H1 (cell line): Measurements from ENCODE around the gene TFF1. TPM values are rescaled to one million over a fixed set of nuclear protein-coding genes. Genes with fewer than 3 reads are reported as not detected.

Experiments used
- ASH2L ChIP-seq: fragments of 200-600, 300-600 bp; sonication (generic); IDR thresholded peaks from one replicate; pipeline ENCODE4 v1.7.1; 2017; ENCODE audit warnings: low read length
- EP300 ChIP-seq, 2 experiments: IDR thresholded peaks; 1 replicate in 1 of 2; 2 replicates in 1 of 2; pipeline ENCODE4 v1.6.1; 2011 to 2012; ENCODE audit warnings: low read depth in 2 of 2, low read length in 2 of 2, mild to moderate bottlenecking in 2 of 2, borderline replicate concordance in 1 of 2, inconsistent platforms in 1 of 2, moderate library complexity in 1 of 2
- HDAC6 ChIP-seq: IDR thresholded peaks from one replicate; pipeline ENCODE4 v1.7.1; 2012; ENCODE audit warnings: low read depth, mild to moderate bottlenecking, inconsistent platforms, low read length, moderate library complexity
- SAP30 ChIP-seq: fragments of 300-600 bp; sonication (generic); IDR thresholded peaks from 2 replicates; pipeline ENCODE4 v1.7.1; 2012; ENCODE audit warnings: low read length, moderate library complexity, mild to moderate bottlenecking, inconsistent platforms; ENCODE audit not compliant: insufficient read depth, insufficient replicate concordance
- TCF12 ChIP-seq: IDR thresholded peaks from 2 replicates; pipeline ENCODE4 v1.6.1; 2011; ENCODE audit warnings: low read depth, mild to moderate bottlenecking, low read length
- polyA plus RNA-seq, 7 experiments: library from polyadenylated mRNA; depleted of rRNA in 3 of 7; stranded (reverse) in 5 of 7; unstranded in 2 of 7; fragments of >200 nt in 5 of 7; fragments of 200-250 nt in 2 of 7; gene quantifications; 1 replicate in 5 of 7; 2 replicates in 1 of 7; 4 replicates in 1 of 7; pipeline versions ENCODE4 v1.2.1 to v1.2.3, GENCODE V29; 2011 to 2013; ENCODE audit warnings: missing spikeins in 2 of 7, mixed read lengths in 2 of 7
- total RNA-seq: library from RNA; stranded (reverse); fragmentation: NEBNext Ultra II Directional; extraction: Animal tissue kit (Norgen Biotek cat#: 25700); gene quantifications from 2 replicates; pipeline ENCODE4 v1.2.1, GENCODE V29; 2021
- TF ChIP-seq, protein P1 (sequence below), 3 experiments: IDR thresholded peaks; 1 replicate in 2 of 3; 2 replicates in 1 of 3; pipeline versions ENCODE4 v1.5.1 to v1.6.1; 2011; ENCODE audit warnings: low read length in 3 of 3, mild to moderate bottlenecking in 3 of 3, inconsistent platforms in 2 of 3, low read depth in 1 of 3, moderate library complexity in 1 of 3; ENCODE audit not compliant: insufficient read depth in 1 of 3; ENCODE audit errors: control extremely low read depth in 1 of 3
- TF ChIP-seq, protein P2 (sequence below): fragments of 300-600 bp; sonication (generic); IDR thresholded peaks from 2 replicates; pipeline ENCODE4 v1.7.1; 2012; ENCODE audit warnings: low read length, moderate library complexity, mild to moderate bottlenecking, inconsistent platforms; ENCODE audit not compliant: insufficient replicate concordance

Gene TFF1
- total and polyA plus RNA-seq, 2 of the 8 experiments (the other 6 are each of a cell fraction or from before 2014, with no cell fraction given), result not detected

DNA sequence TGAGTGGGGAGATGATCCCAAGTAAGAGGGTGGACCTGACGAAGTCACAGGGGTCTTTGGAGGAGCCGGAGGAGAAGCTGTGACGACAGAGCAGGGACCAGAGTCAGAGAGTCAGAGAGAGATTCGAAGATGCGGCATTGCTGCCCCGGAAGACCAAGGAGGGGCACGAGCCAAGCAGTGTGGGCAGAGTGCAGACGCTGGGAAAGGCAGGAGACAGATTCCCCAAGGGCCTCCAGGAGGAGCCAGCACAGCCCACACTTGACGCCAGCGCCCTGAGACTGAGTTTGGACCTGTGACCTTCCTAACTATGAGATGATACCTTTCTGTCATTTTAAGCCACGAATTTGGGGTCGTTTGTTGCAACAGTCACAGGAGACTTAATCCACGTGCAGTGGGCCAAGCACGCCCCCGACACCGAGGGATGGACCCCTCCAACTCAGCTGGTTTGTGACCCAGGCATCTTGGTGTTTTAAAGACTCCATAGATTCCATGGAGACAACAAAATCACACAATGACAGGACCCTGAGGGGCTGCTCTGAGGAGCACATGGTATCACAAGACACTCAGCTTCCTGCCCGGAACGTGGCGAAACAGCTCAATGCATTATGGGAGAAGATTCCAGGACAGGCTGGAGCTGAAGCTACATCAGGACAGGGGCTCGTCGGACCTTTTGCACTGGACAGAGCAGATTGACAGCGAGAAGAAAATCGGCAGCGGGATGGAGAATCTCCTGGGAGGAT is 11.0 kb upstream of the TFF1 start (continued):
- TF ChIP-seq, protein P1, sequence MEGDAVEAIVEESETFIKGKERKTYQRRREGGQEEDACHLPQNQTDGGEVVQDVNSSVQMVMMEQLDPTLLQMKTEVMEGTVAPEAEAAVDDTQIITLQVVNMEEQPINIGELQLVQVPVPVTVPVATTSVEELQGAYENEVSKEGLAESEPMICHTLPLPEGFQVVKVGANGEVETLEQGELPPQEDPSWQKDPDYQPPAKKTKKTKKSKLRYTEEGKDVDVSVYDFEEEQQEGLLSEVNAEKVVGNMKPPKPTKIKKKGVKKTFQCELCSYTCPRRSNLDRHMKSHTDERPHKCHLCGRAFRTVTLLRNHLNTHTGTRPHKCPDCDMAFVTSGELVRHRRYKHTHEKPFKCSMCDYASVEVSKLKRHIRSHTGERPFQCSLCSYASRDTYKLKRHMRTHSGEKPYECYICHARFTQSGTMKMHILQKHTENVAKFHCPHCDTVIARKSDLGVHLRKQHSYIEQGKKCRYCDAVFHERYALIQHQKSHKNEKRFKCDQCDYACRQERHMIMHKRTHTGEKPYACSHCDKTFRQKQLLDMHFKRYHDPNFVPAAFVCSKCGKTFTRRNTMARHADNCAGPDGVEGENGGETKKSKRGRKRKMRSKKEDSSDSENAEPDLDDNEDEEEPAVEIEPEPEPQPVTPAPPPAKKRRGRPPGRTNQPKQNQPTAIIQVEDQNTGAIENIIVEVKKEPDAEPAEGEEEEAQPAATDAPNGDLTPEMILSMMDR (IDR thresholded peaks at IDR 0.05; ENCODE audit: control extremely low read depth in 1 of 3, insufficient read depth in 1 of 3, low read depth in 1 of 3, low read length in 3 of 3), result no peak
- TF ChIP-seq HDAC6 (no peak), ASH2L (no peak), SAP30 (no peak), EP300 (IDR thresholded peaks at IDR 0.05; ENCODE audit: borderline replicate concordance in 1 of 2, low read depth in 2 of 2, low read length in 2 of 2) (no peak), TCF12 (no peak)
- TF ChIP-seq, protein P2, sequence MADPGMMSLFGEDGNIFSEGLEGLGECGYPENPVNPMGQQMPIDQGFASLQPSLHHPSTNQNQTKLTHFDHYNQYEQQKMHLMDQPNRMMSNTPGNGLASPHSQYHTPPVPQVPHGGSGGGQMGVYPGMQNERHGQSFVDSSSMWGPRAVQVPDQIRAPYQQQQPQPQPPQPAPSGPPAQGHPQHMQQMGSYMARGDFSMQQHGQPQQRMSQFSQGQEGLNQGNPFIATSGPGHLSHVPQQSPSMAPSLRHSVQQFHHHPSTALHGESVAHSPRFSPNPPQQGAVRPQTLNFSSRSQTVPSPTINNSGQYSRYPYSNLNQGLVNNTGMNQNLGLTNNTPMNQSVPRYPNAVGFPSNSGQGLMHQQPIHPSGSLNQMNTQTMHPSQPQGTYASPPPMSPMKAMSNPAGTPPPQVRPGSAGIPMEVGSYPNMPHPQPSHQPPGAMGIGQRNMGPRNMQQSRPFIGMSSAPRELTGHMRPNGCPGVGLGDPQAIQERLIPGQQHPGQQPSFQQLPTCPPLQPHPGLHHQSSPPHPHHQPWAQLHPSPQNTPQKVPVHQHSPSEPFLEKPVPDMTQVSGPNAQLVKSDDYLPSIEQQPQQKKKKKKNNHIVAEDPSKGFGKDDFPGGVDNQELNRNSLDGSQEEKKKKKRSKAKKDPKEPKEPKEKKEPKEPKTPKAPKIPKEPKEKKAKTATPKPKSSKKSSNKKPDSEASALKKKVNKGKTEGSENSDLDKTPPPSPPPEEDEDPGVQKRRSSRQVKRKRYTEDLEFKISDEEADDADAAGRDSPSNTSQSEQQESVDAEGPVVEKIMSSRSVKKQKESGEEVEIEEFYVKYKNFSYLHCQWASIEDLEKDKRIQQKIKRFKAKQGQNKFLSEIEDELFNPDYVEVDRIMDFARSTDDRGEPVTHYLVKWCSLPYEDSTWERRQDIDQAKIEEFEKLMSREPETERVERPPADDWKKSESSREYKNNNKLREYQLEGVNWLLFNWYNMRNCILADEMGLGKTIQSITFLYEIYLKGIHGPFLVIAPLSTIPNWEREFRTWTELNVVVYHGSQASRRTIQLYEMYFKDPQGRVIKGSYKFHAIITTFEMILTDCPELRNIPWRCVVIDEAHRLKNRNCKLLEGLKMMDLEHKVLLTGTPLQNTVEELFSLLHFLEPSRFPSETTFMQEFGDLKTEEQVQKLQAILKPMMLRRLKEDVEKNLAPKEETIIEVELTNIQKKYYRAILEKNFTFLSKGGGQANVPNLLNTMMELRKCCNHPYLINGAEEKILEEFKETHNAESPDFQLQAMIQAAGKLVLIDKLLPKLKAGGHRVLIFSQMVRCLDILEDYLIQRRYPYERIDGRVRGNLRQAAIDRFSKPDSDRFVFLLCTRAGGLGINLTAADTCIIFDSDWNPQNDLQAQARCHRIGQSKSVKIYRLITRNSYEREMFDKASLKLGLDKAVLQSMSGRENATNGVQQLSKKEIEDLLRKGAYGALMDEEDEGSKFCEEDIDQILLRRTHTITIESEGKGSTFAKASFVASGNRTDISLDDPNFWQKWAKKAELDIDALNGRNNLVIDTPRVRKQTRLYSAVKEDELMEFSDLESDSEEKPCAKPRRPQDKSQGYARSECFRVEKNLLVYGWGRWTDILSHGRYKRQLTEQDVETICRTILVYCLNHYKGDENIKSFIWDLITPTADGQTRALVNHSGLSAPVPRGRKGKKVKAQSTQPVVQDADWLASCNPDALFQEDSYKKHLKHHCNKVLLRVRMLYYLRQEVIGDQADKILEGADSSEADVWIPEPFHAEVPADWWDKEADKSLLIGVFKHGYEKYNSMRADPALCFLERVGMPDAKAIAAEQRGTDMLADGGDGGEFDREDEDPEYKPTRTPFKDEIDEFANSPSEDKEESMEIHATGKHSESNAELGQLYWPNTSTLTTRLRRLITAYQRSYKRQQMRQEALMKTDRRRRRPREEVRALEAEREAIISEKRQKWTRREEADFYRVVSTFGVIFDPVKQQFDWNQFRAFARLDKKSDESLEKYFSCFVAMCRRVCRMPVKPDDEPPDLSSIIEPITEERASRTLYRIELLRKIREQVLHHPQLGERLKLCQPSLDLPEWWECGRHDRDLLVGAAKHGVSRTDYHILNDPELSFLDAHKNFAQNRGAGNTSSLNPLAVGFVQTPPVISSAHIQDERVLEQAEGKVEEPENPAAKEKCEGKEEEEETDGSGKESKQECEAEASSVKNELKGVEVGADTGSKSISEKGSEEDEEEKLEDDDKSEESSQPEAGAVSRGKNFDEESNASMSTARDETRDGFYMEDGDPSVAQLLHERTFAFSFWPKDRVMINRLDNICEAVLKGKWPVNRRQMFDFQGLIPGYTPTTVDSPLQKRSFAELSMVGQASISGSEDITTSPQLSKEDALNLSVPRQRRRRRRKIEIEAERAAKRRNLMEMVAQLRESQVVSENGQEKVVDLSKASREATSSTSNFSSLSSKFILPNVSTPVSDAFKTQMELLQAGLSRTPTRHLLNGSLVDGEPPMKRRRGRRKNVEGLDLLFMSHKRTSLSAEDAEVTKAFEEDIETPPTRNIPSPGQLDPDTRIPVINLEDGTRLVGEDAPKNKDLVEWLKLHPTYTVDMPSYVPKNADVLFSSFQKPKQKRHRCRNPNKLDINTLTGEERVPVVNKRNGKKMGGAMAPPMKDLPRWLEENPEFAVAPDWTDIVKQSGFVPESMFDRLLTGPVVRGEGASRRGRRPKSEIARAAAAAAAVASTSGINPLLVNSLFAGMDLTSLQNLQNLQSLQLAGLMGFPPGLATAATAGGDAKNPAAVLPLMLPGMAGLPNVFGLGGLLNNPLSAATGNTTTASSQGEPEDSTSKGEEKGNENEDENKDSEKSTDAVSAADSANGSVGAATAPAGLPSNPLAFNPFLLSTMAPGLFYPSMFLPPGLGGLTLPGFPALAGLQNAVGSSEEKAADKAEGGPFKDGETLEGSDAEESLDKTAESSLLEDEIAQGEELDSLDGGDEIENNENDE, result no peak
